Peyer's patch (tissue), 4 donors: ENCODE measurements around the gene RAB24. TPM values are rescaled to one million over a fixed set of nuclear protein-coding genes. Genes with fewer than 3 reads are reported as not detected.

Experiments
- DNase-seq, 3 donors: peaks; one replicate each; pipeline ENCODE4 v3.0.0-alpha.2; 2017 to 2019
- H3K27ac ChIP-seq, 4 donors: fragments of 200-600 bp; sonication (generic); one replicate each; pipeline ENCODE4 v1.5.1; 2016 to 2019
- H3K27me3 ChIP-seq, 2 donors: fragments of 200-600 bp; sonication (generic); one replicate each; pipeline ENCODE4 v1.5.1; 2019
- H3K36me3 ChIP-seq, 3 donors: fragments of 200-600 bp; sonication (generic); one replicate each; pipeline ENCODE4 v1.5.1; 2016 to 2019
- H3K4me1 ChIP-seq, 4 donors: fragments of 200-600 bp; sonication (generic); one replicate each; pipeline ENCODE4 v1.5.1; 2016 to 2019
- H3K4me3 ChIP-seq, 4 donors: fragments of 200-600 bp; sonication (generic); 1 replicate in 3 of 4; 2 replicates in 1 of 4; pipeline ENCODE4 v1.5.1; 2016 to 2019; ENCODE audit warnings: mild to moderate bottlenecking in 1 of 4
- H3K9me3 ChIP-seq, 4 donors: fragments of 200-600 bp; sonication (generic); one replicate each; pipeline ENCODE4 v1.5.1; 2016 to 2019; ENCODE audit warnings: mild to moderate bottlenecking in 1 of 4
- CTCF ChIP-seq, 6 experiments: fragments of 450-650 bp in 4 of 6; fragments of 200-600 bp in 2 of 6; sonication (generic) in 1 of 6; IDR thresholded peaks; one replicate each; pipeline ENCODE4 v1.5.1; 2017 to 2019; ENCODE audit warnings: antibody characterized with exemption in 6 of 6, mild to moderate bottlenecking in 3 of 6, moderate library complexity in 1 of 6
- POLR2A ChIP-seq, 2 donors: fragments of 450-650 bp; IDR thresholded peaks; one replicate each; pipeline ENCODE4 v1.5.1; 2017; ENCODE audit warnings: antibody characterized with exemption in 2 of 2, mild to moderate bottlenecking in 2 of 2, moderate library complexity in 2 of 2
- total RNA-seq, 4 donors: library from RNA; depleted of rRNA; stranded (reverse); fragments of >200 nt; gene quantifications; one replicate each; pipeline ENCODE4 v1.1.0, GENCODE V29; 2016

The RAB24 gene
- total RNA-seq, 4 donors from 2014 or later = 37.0 to 58.6 (median 46.3) TPM

DNA sequence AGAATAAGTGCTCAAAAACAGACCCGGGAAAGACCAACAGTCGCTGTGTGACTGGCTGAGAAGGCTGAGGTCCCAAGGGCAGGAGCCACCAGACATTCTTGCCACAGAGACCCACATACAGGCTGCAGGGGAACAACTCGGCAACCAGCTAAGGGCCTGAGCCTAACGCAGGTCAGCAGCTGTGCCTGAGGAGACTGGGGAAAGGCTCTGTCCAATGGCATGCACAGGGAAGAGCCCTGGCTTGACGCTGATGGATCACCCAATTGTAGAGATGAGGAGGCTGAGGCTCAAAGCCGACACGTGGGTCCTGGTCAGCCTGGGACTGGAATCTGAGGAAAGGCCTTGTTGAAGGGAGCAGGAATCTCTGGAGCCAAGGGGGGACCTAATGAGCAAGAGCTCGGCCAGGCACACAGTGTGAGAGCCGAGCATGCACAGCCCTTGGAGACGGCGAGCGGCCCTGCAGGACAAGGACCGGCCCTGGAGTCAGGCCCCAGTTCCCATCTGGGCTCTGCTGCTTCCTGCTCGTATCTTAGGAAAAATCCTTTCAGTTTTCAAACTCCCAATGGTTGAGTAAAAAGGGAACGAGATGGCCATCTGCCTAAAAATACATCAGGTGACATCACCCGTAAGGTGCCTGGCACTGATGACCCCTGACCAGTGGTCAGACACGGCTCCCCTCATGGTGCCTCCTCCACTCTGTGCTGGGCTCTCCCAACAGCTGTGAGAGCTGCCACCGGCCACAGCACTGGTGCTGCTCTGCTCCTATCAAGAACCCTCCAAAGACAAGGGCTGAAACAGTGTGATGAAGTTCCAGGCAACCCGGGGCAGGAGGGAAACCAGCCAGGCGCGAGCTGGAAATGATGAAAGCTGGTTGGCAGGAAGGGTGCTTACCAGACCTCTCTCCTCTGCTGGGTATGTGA is 31.5 kb upstream of the RAB24 start:
- H3K36me3 ChIP-seq = peaks cover 0 to 94% (median 0%) of the 10 kb centered on the region in 3 donors
- no peaks in the 10 kb centered on the region for H3K27me3 ChIP-seq
- H3K4me1 ChIP-seq = no peaks in the 10 kb centered on the region
- TF ChIP-seq POLR2A (IDR thresholded peaks at IDR 0.05) = no peak
- H3K4me3 ChIP-seq = no peak overlapping the region
- H3K27ac ChIP-seq = no peak overlapping the region
- no peaks in the 10 kb centered on the region for H3K9me3 ChIP-seq
- DNase-seq = peak in 1 of 3 donors; percentile 24

DNA sequence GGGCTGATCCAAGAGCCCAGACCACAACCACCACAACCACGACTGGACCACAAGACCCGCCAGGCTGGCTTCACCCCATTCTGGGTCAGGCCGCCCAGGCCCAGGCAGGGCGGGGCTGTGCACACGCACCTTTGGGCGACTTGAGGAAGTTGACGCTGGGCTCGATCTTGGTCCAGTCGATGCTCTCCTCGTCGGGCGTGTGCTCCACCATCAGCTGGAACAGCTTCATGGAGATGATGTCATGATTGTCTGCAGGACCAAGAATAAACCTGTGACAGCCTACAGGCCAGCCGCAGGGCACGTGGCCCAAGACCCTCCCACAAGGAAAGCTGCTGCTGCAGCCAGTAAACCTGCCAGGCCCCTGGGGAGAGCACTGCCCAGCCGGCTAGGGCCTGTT is 30.6 kb upstream of the RAB24 start:
- H3K4me1 ChIP-seq = no peaks in the 10 kb centered on the region
- no peak overlapping the region for H3K27ac ChIP-seq
- no peak for TF ChIP-seq POLR2A (IDR thresholded peaks at IDR 0.05)
- no peak for TF ChIP-seq CTCF (IDR thresholded peaks at IDR 0.05)
- H3K27me3 ChIP-seq = no peaks in the 10 kb centered on the region
- no peaks in the 10 kb centered on the region for H3K9me3 ChIP-seq
- peaks cover 0 to 99% (median 0%) of the 10 kb centered on the region in 3 donors for H3K36me3 ChIP-seq
- no peak overlapping the region for H3K4me3 ChIP-seq
- DNase-seq = peak in 1 of 3 donors; percentile 19

DNA sequence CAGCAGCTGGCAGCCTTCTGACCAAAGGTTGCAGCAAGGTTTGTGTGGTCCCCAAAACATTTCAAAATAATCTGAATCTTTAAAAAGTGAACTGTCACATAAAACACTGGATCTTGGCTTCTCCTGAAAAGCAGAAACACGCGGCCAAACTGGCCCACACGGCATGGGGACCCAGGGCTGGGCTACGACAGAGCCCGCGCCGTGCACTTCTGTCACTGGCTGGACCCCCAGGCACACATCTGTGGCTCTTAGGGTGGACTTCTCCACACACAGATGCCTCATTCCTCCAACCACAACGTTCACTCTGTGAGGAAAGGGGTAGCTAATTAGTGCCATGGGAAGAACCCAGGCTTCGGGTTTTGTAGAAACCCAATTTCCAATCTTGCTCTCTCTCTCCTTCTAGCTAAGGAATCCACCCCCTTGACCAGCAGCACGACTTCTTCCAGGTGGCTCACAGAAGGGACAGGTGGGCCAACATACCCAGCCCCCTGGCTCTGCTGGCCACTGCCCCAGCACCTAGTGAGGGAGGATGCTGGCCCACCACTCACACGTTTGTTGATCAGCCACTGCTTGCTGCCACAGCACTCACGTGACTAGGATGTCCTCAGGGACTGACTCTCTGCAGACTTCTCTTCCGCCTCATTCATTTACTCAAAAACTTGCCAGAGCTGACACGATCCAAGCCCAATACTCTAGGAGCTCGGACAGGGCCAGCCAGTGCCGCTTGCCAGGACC is 30.1 kb upstream of the RAB24 start:
- Histone ChIP-seq H3K36me3 (peaks cover 0 to 96% (median 0%) of the 10 kb centered on the region in 3 donors), H3K4me3 (no peak overlapping the region), H3K9me3 (no peaks in the 10 kb centered on the region), H3K27ac (no peak overlapping the region), H3K4me1 (no peaks in the 10 kb centered on the region), H3K27me3 (no peaks in the 10 kb centered on the region)
- DNase-seq = peak in 1 of 3 donors; percentile 33
- TF ChIP-seq POLR2A (IDR thresholded peaks at IDR 0.05) (no peak), CTCF (IDR thresholded peaks at IDR 0.05) (no peak)

DNA sequence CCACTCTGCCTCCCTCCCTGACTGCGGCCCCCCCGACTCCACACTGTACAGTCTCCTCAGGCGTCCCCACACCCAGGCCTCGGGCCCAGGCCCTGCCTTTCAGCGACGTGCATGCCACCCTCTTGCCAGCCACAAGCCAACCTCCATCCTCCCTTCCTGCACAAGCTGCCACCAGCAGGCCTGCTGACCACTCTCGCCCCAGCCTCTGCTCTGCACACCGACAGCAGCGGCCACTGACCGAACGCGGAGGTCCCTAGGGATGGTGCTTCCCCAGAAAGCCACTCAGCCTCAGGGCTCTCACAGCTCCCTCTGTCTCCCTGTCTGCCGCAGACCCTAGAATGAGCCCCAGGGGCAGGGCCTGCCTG is 29.4 kb upstream of the RAB24 start:
- Histone ChIP-seq H3K4me1 (no peaks in the 10 kb centered on the region), H3K4me3 (no peak overlapping the region), H3K36me3 (peaks cover 0 to 89% (median 0%) of the 10 kb centered on the region in 3 donors), H3K27ac (no peak overlapping the region), H3K27me3 (no peaks in the 10 kb centered on the region), H3K9me3 (no peaks in the 10 kb centered on the region)
- peak in 1 of 3 donors; percentile 30 for DNase-seq
- TF ChIP-seq POLR2A (IDR thresholded peaks at IDR 0.05) (no peak), CTCF (IDR thresholded peaks at IDR 0.05) (no peak)

DNA sequence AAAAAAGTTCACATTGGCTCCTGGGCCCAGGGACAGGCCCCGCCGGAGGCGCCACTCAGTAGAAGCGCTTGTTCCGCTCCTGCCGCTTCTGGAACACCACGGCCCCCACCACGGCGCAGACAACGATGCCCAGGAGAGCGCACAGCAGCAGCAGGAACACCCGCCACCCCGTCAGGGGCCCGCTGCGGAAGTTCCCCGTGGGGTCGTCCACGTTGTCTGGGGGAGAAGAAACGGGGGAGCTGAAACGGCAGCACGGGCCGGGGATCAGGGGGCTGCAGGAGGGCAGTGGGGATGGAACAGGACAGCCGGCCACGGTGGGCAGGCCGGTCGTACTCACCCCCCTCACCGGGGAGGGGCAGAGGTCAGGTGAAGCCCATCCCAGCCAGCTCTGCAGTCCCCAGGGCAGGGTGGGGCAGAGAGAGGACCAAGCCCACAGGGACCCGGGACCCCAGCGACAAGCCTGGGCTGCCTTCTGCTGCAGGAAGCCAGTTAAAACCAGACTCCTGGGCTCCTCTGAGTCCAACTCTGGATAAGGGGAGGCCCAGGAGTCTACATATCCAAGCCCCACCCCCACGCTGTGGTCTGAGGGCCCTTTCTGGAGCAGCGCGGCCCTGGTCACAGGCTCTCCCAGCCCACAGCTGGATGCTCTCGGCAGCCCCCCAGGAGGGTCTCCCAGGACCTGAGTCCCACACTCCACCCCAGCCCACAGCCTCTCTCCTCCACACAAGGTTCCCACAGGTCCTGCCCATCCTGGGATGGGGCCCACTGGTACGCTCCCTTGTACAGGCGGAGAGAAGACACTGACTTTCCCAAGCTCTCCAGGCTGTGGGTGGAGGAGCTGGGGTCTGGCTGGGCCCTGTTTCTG is 28.7 kb upstream of the RAB24 start:
- TF ChIP-seq POLR2A (IDR thresholded peaks at IDR 0.05) (no peak), CTCF (IDR thresholded peaks at IDR 0.05) (no peak)
- peak in 1 of 3 donors; percentile 42 for DNase-seq
- Histone ChIP-seq H3K27ac (no peak overlapping the region), H3K27me3 (no peaks in the 10 kb centered on the region), H3K36me3 (peaks cover 0 to 83% (median 0%) of the 10 kb centered on the region in 3 donors), H3K4me1 (no peaks in the 10 kb centered on the region), H3K4me3 (no peak overlapping the region), H3K9me3 (no peaks in the 10 kb centered on the region)
